Breast epithelium (tissue), 4 donors: ENCODE data around the gene MRPS10. TPM values are rescaled to one million over a fixed set of nuclear protein-coding genes. Genes with fewer than 3 reads are reported as not detected.

Experiments used
- DNase-seq, 2 donors: peaks; one replicate each; pipeline ENCODE4 v3.0.0-alpha.2; 2019; ENCODE audit warnings: low spot score in 2 of 2
- H3K27ac ChIP-seq, 2 donors: fragments of 200-600 bp; sonication (generic) in 1 of 2; one replicate each; pipeline ENCODE4 v1.5.1; 2016 to 2019; ENCODE audit warnings: mild to moderate bottlenecking in 1 of 2
- H3K27me3 ChIP-seq, 2 donors: fragments of 200-600 bp; sonication (generic) in 1 of 2; one replicate each; pipeline versions ENCODE4 v1.5.1 to v1.6.0; 2017 to 2019; ENCODE audit warnings: control low read depth in 1 of 2, mild to moderate bottlenecking in 1 of 2
- H3K36me3 ChIP-seq: fragments of 200-600 bp; one replicate; pipeline ENCODE4 v1.5.1; 2019
- H3K4me1 ChIP-seq, 2 donors: fragments of 200-600 bp; sonication (generic); one replicate each; pipeline ENCODE4 v1.5.1; 2016 to 2019; ENCODE audit warnings: control low read depth in 1 of 2
- H3K4me3 ChIP-seq, 3 donors: fragments of 200-600 bp; sonication (generic); 1 replicate in 2 of 3; 2 replicates in 1 of 3; pipeline ENCODE4 v1.5.1; 2016 to 2019; ENCODE audit warnings: mild to moderate bottlenecking in 3 of 3, moderate library complexity in 2 of 3
- H3K9me3 ChIP-seq, 2 donors: fragments of 200-600 bp; sonication (generic) in 1 of 2; one replicate each; pipeline ENCODE4 v1.5.1; 2016 to 2019; ENCODE audit warnings: control low read depth in 1 of 2
- POLR2A ChIP-seq: fragments of 450-650 bp; IDR thresholded peaks from one replicate; pipeline ENCODE4 v1.6.1; 2016; ENCODE audit warnings: antibody characterized with exemption, mild to moderate bottlenecking, moderate library complexity
- POLR2AphosphoS5 ChIP-seq, 3 donors: sonication (generic); formaldehyde crosslinking; IDR thresholded peaks; one replicate each; pipeline ENCODE4 v1.6.1; 2017; ENCODE audit warnings: antibody characterized with exemption in 3 of 3
- intact Hi-C: fragments of 100-400 bp; cut with DNase I; formaldehyde crosslinking; loops from one replicate; pipeline ENCODE4 v1.15.1; 2023; ENCODE audit warnings: low total_unique reads
- total RNA-seq, 3 donors: library from RNA; depleted of rRNA; stranded (reverse); fragments of >200 nt; gene quantifications; one replicate each; pipeline ENCODE4 v1.1.0, GENCODE V29; 2016
- TF ChIP-seq, protein P1 (sequence below), 3 donors: fragments of 450-650 bp; IDR thresholded peaks; one replicate each; pipeline ENCODE4 v1.5.1; 2016 to 2017; ENCODE audit warnings: antibody characterized with exemption in 3 of 3, mild to moderate bottlenecking in 3 of 3, moderate library complexity in 3 of 3

Gene MRPS10
- total RNA-seq, 3 donors from 2014 or later, result 25.6 to 37.0 (median 33.4) TPM

DNA sequence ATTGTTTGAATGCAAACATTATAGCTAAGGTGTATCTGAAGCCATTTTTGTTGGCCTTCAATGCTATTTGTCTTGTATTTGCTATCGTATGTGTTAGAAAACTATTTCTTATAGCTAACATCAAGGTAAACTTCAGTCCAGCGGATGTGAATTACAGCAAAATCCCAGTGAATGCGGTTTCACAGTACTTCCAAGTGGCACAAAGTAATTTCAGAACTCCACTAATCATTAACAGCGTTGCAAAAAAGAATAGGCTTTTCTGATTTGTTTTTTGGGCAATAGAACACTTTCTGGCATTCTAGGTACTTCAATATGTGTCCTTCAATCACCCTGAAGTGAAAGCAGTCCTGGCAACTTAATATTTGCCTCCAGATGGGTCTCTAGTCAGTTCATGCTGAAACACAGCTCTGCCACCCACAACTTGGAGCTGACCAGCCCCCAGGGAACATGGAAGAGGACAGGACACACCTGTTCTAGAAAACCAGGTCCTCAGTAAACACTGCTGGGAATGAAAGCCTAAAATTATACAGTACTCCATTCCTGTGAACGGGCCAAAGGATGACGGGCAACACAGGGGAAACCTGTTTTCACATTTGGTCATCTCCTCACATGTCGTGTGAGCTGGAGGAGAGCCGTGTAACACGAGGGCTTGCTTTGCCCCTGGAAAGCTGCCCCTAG lies 9.7 kb upstream of the MRPS10 start:
- DNase-seq, result peak; percentile 52 to 75
- H3K4me1 ChIP-seq, result no peaks in the 10 kb centered on the region
- H3K27ac ChIP-seq, result peak overlapping the region; percentile 54 to 90
- H3K4me3 ChIP-seq, result peak overlapping the region in 1 of 3 donors; percentile 9
- H3K27me3 ChIP-seq, result no peaks in the 10 kb centered on the region
- intact Hi-C loops, result no loop called here
- no peaks in the 10 kb centered on the region for H3K36me3 ChIP-seq
- TF ChIP-seq, protein P1, sequence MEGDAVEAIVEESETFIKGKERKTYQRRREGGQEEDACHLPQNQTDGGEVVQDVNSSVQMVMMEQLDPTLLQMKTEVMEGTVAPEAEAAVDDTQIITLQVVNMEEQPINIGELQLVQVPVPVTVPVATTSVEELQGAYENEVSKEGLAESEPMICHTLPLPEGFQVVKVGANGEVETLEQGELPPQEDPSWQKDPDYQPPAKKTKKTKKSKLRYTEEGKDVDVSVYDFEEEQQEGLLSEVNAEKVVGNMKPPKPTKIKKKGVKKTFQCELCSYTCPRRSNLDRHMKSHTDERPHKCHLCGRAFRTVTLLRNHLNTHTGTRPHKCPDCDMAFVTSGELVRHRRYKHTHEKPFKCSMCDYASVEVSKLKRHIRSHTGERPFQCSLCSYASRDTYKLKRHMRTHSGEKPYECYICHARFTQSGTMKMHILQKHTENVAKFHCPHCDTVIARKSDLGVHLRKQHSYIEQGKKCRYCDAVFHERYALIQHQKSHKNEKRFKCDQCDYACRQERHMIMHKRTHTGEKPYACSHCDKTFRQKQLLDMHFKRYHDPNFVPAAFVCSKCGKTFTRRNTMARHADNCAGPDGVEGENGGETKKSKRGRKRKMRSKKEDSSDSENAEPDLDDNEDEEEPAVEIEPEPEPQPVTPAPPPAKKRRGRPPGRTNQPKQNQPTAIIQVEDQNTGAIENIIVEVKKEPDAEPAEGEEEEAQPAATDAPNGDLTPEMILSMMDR (IDR thresholded peaks at IDR 0.05), result no peak
- TF ChIP-seq POLR2A (no peak), POLR2AphosphoS5 (IDR thresholded peaks at IDR 0.05) (no peak)
- no peaks in the 10 kb centered on the region for H3K9me3 ChIP-seq

DNA sequence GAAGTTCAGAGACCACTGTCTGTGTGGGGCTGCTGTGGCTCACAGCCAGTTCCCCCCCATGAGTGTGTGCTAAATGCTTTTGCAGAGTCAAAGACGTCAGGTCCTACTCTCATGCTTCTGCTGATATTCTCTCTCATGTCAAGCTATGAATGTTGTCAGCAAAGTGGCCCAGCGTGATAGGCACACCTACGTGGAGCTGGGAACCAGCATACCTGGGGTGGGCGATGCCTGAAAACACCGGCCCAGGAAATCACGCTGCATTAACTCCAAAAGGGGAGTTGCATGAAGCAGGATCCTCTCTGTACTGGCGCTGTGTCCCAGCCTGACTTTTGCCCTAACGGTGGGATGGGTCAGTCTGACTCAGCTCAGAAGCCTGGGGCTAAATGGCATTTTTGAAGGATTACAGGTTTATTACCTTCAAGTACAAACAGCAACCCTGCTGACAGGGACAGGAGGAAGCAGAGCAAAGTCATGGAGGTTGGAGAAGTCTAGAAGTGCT lies 9.0 kb upstream of the MRPS10 start:
- H3K27ac ChIP-seq, result peak overlapping the region; percentile 54 to 90
- peak in 1 of 2 donors; percentile 41 for DNase-seq
- H3K4me3 ChIP-seq, result peak overlapping the region in 1 of 3 donors; percentile 9
- intact Hi-C loops, result no loop called here
- H3K27me3 ChIP-seq, result no peaks in the 10 kb centered on the region
- no peaks in the 10 kb centered on the region for H3K36me3 ChIP-seq
- peak in 1 of 3 donors; percentile 42 for TF ChIP-seq POLR2AphosphoS5 (IDR thresholded peaks at IDR 0.05)
- no peak for TF ChIP-seq POLR2A
- TF ChIP-seq, protein P1 (IDR thresholded peaks at IDR 0.05), result no peak
- H3K4me1 ChIP-seq, result no peaks in the 10 kb centered on the region
- no peaks in the 10 kb centered on the region for H3K9me3 ChIP-seq

DNA sequence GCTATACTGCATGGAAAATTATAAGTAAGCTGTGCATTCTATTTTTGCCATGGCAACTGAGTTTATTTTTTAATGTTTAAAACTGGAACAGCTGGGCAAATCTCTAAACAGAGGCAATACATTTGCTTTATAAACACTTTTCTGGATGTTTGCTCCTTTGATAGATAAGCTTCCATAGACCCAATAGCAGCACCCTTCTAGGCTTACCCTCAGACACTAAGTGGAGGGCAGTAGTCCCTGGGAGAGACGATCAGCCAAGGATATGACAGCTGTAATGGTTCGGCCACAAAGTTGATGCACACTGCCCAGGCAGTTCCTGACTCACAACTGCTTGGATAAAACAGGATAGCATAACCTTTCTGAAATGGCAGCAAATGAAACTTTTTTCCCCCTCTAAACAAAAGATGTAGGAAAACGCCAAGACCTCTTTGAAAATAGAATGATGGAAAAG lies 8.5 kb upstream of the MRPS10 start:
- Histone ChIP-seq H3K4me3 (no peak overlapping the region), H3K27ac (peak overlapping the region; percentile 54 to 90), H3K27me3 (no peaks in the 10 kb centered on the region), H3K36me3 (no peaks in the 10 kb centered on the region), H3K4me1 (no peaks in the 10 kb centered on the region), H3K9me3 (no peaks in the 10 kb centered on the region)
- TF ChIP-seq, protein P1 (IDR thresholded peaks at IDR 0.05), result no peak
- no peak for TF ChIP-seq POLR2A
- TF ChIP-seq POLR2AphosphoS5 (IDR thresholded peaks at IDR 0.05), result no peak
- no peak for DNase-seq
- intact Hi-C loops, result no loop called here

DNA sequence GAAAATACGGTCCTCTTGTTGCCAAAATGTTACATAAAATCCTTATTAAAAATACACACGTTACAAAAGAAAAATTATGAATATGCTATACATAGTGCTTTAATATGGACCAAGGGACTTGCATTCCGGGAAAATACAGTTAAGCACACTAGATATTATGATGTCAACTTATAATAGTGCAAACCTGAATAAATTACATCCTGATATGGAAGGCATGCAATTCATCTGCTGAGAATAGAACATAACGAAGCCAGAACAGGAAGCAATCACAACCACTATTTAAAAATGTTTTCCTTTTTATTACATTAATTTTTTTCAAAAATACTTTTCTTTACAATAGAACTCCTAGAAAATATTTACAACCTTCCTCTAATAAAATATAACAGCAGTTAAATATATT lies 7.8 kb upstream of the MRPS10 start:
- TF ChIP-seq, protein P1 (IDR thresholded peaks at IDR 0.05), result no peak
- no peak for TF ChIP-seq POLR2A
- no peak for TF ChIP-seq POLR2AphosphoS5 (IDR thresholded peaks at IDR 0.05)
- DNase-seq, result no peak
- Histone ChIP-seq H3K36me3 (no peaks in the 10 kb centered on the region), H3K27me3 (no peaks in the 10 kb centered on the region), H3K4me3 (no peak overlapping the region), H3K4me1 (no peaks in the 10 kb centered on the region), H3K9me3 (no peaks in the 10 kb centered on the region), H3K27ac (no peak overlapping the region)
- intact Hi-C loops, result no loop called here

DNA sequence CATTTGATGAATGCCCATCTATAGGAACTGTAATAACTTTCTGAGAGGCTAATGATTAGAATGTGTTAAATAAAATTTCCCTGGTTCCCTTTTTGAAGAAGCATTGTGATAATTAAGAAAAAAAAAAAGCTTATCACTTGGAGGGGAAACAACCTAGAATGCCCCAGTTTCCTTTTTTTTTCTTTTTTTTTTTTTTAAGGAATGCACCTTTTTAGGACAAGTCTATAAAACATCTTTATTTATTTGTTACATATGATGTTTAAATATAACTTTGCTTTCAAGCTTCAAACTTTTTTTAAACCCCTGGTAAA lies 7.3 kb upstream of the MRPS10 start:
- H3K4me3 ChIP-seq, result no peak overlapping the region
- H3K27ac ChIP-seq, result no peak overlapping the region
- H3K9me3 ChIP-seq, result no peaks in the 10 kb centered on the region
- H3K4me1 ChIP-seq, result no peaks in the 10 kb centered on the region
- TF ChIP-seq, protein P1 (IDR thresholded peaks at IDR 0.05), result no peak
- TF ChIP-seq POLR2AphosphoS5 (IDR thresholded peaks at IDR 0.05), result no peak
- TF ChIP-seq POLR2A, result no peak
- H3K27me3 ChIP-seq, result no peaks in the 10 kb centered on the region
- no peak for DNase-seq
- intact Hi-C loops, result no loop called here
- H3K36me3 ChIP-seq, result no peaks in the 10 kb centered on the region
